HG03342 (cell line): ENCODE results near the gene GRIP2.

Source experiments
- ATAC-seq: cut with Tn5 transposase; IDR thresholded peaks from one replicate; pipeline ENCODE4 v1.9.1; 2021; ENCODE audit warnings: mild to moderate bottlenecking, moderate library complexity; ENCODE audit not compliant: unreplicated experiment

Gene GRIP2

GRCh38 chr3:14488286-14489041, 51.7 kb downstream of the GRIP2 start:
- no peak for ATAC-seq

- ATAC-seq, result no peak
These were observed 52.3 kb downstream of the GRIP2 start for GRCh38 chr3:14487821-14488220.

DNA sequence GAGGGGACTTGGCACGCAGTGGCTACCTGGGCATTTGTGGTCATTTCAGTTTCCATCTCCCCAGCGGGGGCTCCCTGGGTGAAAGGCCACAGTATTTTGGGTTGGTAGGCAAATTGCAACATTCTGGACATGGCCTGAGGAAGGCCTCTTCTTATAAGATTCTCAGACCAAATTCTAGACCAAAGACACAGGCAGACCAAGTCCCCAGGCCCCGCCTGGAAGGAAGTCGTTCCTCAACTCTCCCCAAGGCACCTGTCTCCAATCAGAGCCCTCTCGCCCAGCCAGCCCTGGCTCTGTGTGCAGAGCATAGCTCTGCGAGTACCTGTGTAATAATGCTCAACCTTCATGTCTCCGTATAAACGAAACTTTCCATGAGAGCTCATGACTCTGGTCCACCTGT, 53.1 kb downstream of the GRIP2 start:
- ATAC-seq, result no peak

- no peak for ATAC-seq
These were observed 53.7 kb downstream of the GRIP2 start for GRCh38 chr3:14486460-14486859.

GRCh38 chr3:14485981-14486380, 54.2 kb downstream of the GRIP2 start:
- ATAC-seq, result no peak

GRCh38 chr3:14484741-14485140, 55.4 kb downstream of the GRIP2 start:
- ATAC-seq, result no peak

GRCh38 chr3:14483286-14483685, 56.9 kb downstream of the GRIP2 start:
- no peak for ATAC-seq

- ATAC-seq, result no peak
These were observed 57.8 kb downstream of the GRIP2 start for GRCh38 chr3:14482271-14482721.

- ATAC-seq, result no peak
These were observed 58.5 kb downstream of the GRIP2 start for GRCh38 chr3:14481646-14482036.

- no peak for ATAC-seq
These were observed 59.0 kb downstream of the GRIP2 start for GRCh38 chr3:14481018-14481645.

DNA sequence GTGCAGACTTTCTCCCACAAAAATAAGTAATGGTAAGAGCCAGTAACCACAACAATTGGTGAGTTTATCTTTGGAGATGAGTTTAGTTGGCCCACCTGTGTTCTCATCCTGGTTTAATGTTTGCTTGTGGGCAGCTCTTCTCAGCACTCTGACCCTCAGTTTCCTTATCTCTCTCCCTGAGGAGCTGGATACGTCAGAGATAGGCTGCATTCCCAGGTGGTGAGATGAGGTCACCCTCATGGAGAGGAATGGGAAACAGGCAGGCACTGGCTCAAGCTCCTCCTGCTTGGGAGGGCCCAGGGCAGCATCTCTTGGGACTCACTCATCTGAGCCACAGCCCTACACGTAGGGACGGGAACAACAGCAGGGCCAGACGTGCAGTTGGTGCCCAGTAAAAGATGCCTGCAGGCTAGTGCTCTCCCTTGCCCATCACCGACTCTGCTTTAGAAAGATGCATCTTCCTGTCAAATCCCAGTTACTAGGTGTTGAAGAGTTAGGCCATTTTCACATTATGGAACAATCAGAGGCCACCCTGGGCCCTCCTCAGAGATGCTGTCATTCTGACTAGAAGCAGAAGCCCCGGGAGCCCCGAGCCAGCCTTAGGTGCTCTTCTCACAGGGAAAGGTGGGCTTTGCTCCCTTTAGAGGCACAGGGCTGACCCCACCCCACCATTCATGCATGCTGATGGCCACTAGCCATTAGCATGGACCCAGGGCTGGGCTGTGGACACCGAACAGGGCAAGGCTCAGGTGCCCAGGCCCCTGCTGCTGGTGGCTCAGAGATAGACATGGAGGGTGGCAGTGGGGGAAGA, 59.7 kb downstream of the GRIP2 start:
- ATAC-seq, result no peak

DNA sequence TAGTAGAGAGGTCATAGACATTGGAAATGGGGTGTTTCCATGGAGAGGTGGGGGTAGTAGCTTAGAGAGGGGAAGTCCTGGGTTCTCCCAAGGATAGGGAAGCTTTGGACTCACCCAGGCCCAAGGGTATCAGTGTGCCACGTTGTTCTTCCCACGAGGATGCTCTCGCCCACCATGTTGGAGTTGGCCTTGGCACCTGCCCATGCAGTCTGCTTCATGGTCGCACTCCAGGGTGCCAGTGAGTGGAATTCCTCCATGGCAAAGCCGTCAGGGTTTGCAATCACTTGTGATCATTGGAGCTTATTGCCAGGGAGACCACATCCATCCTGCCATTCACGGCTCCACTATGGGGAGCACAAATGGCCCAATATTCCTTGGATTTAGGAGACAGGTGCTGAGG, 60.6 kb downstream of the GRIP2 start:
- no peak for ATAC-seq

GRCh38 chr3:14478956-14479550, 61.1 kb downstream of the GRIP2 start:
- no peak for ATAC-seq

DNA sequence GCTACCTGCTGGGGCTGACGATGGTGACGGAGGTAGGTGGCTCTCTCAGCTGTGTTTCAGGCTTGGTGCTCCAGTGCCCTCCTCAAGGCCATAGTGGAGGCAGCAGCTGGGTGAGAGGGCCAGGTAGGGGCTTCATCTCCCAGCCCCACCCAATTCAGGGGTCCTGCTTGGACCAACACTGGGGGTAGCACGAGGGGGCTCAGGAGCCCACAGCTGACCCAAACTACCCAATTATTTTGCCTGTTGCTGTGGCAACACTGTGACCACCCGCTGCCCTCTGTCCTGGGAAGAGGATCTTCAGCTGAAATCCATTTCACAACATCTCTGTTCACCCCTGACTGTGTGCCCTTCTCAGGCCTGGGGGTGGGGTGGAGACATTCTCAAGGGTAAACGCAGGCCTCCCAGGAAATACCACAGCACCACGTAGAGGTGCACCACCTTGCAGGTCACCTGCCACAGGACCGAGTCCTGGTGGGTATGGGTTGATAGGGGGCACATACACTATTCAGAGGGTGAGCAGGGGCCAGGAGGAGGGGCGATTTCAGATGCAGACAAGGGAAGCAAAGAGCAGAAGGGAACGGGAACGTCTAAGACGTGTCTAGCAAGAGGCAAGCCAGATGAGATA, 62.7 kb downstream of the GRIP2 start:
- ATAC-seq, result no peak

DNA sequence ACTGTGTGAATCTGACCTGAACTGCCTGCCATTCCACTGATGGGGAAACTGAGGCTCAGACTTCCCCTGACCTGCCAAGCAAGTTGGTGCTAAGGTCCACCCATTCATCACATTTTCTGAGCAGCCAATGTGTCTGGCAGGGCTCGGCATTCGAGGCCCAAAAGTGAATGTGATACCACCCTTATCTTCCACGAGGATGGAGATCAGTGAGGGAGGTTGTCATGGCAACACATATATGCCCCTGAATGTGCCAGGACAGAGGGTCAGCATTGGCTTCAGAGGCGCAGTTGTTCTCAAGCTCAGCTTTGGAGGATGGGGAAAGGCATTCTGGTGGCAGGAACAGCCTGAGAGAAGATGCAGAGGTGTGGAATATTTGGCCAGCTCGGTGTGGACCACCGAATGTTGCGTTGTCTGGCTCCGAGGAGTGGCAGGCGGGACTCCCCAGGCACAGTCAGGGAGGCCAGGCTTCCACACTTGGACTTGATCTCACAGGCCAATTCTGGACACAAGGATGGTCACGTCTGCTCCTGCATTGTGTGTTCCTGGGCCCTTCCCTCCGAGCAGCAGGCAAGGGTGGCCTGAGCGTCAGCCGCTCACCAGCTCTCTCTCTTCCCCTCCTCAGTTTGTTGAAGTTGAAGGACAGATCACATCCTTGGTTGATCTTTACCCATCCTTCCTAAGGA, 63.4 kb downstream of the GRIP2 start:
- no peak for ATAC-seq

DNA sequence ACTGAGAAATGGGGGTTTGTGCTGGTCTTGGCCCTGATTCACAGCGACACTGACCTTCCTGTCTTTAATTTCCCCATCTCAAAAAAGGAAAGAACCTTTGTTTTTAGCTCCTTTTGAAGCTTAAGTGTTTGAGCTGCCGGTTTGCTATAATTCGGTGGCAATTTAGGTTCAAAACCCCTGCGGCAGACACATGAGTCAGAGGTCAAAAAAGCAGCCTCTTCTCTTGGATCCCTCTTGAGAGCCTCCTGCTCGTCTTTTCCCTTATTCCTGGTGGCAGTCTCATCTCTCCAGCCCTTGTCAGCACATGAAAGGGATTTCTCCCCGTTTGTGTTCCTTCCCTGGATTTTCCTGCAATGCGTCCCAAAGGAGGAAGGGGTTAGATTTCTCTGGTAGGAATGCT, 64.5 kb downstream of the GRIP2 start:
- no peak for ATAC-seq

GRCh38 chr3:14474363-14475081, 65.6 kb downstream of the GRIP2 start:
- no peak for ATAC-seq

DNA sequence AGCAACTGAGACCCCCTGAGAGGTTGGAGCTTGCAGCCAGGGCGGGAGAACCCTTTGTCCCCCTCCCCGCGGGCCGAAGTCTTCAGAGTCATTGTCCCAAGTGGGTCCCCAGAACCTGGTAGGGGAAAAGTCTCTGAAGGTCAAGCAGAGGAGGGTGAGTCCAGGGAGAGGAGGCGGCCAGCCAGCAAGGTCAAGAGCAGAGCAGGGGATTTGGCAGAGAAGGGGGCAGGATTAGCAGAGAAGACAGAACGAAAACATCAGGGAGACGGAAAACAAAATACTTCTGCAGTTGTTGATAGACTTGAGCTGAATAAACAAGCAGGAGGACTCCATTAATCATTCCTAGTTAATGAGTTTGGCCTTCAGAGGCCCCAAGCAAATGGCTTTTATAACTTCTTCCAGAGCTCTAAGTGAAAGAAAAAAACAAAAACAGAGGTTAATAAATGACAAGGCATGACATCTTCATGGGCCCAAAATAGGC, 66.7 kb downstream of the GRIP2 start:
- no peak for ATAC-seq

DNA sequence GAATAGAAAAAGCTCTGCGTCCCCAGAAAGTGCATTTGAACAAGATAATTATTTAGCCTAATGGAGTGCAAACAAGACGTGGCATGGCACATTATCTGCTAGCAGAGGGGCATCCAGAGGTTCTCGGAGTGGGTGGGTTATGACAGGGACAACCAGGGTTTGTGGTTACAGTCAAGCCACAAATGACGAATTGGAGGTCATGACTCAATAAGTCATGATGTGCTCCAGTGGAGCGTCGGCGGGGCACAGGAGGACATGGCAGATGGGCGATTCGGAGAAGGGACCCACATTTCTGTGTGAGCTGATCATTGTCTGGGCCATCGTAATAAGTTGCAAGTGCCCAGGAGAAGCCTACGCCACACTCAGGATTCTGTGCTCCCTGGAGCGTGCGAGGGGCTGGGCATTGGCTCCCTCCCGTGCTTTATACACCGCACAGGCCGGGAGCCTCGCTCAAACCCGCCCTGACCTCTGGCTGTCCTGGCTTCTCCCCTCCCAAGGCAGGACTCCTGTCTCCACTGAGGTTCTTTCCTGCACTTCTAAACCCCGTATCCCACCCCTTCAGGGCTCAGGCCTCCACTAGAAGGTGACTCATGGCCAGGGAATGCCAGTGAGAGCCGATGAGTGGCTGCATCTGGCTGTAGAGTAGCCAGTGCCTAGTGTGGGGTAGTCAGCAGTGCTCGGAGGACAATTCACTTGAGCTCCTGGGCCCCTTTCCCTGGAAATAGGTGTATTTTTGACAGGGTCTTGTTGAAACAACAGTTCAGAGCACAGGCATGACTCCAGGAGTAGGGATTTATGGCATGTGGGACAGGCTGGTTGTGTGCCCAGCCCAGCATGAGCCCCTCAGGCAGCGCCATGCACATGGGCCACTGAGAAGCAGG, 67.4 kb downstream of the GRIP2 start:
- ATAC-seq, result no peak
